ENCODE measurements around the gene CILP. TPM values are rescaled to one million over a fixed set of nuclear protein-coding genes. Genes with fewer than 3 reads are reported as not detected.
"Not testable (repeated sequence)": the region's sequence is repeated elsewhere in the genome, so short reads cannot be mapped to it uniquely, and the experiment has no call there.

The CILP gene
- total RNA-seq, 4 donors from 2014 or later: 40.4 to 166 (median 93.8) TPM

DNA sequence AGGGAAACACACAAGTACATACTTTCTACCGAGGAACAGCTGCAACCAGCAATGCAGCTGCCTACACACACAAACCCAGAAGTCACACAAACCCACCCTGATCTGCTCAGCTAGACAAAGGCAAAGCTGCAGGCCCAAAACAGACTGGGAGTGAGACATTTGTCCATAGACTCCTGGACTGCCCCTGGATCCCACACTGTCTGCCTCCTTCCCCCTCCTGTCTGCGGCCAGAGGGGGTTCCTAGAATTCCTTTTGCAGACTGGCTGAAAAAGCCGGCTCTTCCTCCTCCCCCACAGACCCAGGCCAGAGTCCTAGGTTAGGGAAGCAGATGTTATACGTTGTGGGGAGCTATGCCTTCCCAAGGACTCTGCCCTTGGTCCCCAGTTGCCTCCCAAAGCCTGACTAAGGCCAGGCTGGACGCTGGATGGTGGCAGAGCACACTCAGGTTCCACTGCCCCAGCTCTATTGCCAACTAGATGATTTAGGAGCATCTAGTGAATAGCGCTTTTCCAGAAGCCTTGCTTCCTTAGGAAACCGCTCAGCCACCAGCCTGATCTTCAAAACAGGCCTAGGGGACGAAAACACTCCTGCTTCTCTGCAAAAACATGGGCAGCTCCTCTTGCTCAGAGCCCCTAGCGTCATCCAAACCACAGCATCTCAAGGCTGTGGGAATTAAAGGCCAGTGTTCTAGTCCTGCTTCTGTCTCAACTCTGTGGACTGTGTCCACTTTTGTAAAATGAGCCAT, 37.4 kb upstream of the CILP start:
- Histone ChIP-seq H3K27ac (replicated peaks in 1 of 4) (peak overlapping the region in 1 of 4 donors; percentile 33), H3K4me1 (peaks cover 4 to 27% (median 22%) of the 10 kb centered on the region in 4 donors), H3K27me3 (no peaks in the 10 kb centered on the region), H3K36me3 (peaks cover 0 to 15% (median 4%) of the 10 kb centered on the region in 4 donors), H3K4me3 (no peak overlapping the region), H3K9me3 (no peaks in the 10 kb centered on the region)
- intact Hi-C loops (cut with DNase I): no loop called here
- no peak for DNase-seq (ENCODE audit: extremely low spot score)
- TF ChIP-seq POLR2A (IDR thresholded peaks at IDR 0.05; ENCODE audit: low read depth) (no peak), POLR2AphosphoS5 (IDR thresholded peaks at IDR 0.05) (no peak), EP300 (IDR thresholded peaks at IDR 0.05) (no peak)
- TF ChIP-seq, protein P1, sequence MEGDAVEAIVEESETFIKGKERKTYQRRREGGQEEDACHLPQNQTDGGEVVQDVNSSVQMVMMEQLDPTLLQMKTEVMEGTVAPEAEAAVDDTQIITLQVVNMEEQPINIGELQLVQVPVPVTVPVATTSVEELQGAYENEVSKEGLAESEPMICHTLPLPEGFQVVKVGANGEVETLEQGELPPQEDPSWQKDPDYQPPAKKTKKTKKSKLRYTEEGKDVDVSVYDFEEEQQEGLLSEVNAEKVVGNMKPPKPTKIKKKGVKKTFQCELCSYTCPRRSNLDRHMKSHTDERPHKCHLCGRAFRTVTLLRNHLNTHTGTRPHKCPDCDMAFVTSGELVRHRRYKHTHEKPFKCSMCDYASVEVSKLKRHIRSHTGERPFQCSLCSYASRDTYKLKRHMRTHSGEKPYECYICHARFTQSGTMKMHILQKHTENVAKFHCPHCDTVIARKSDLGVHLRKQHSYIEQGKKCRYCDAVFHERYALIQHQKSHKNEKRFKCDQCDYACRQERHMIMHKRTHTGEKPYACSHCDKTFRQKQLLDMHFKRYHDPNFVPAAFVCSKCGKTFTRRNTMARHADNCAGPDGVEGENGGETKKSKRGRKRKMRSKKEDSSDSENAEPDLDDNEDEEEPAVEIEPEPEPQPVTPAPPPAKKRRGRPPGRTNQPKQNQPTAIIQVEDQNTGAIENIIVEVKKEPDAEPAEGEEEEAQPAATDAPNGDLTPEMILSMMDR (IDR thresholded peaks at IDR 0.05): no peak
- WGBS: 82% methylated on average over 7 of the region's 9 CpGs

DNA sequence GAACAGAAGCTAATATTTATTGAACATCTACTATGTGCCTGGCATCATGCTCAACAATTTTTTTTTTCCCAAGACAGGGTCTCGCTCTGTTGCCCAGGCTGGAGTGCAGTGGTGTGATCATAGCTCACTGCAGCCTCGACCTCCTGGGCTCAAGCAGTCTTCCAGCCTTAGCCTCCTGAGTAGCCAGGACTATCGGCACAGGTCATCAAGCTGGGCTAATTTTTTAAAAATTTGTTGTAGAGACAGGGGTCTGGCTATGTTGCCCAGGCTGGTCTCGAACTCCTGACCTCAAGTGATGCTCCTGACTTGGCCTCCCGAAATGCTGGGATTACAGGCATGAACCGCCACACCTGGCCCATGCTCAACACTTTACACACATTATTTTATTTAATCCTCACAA, 35.7 kb upstream of the CILP start:
- intact Hi-C loops (cut with DNase I): no loop called here
- peaks cover 0 to 15% (median 4%) of the 10 kb centered on the region in 4 donors for H3K36me3 ChIP-seq
- H3K9me3 ChIP-seq: no peaks in the 10 kb centered on the region
- H3K4me3 ChIP-seq: no peak overlapping the region
- no peak for DNase-seq (ENCODE audit: extremely low spot score)
- no peaks in the 10 kb centered on the region for H3K27me3 ChIP-seq
- peaks cover 4 to 27% (median 22%) of the 10 kb centered on the region in 4 donors for H3K4me1 ChIP-seq
- 96% methylated on average over 6 of the region's 6 CpGs for WGBS
- H3K27ac ChIP-seq (replicated peaks in 1 of 4): no peak overlapping the region
- TF ChIP-seq POLR2A (IDR thresholded peaks at IDR 0.05; ENCODE audit: low read depth): no peak
- TF ChIP-seq POLR2AphosphoS5 (IDR thresholded peaks at IDR 0.05): no peak
- TF ChIP-seq, protein P1 (IDR thresholded peaks at IDR 0.05): no peak
- no peak for TF ChIP-seq EP300 (IDR thresholded peaks at IDR 0.05)

DNA sequence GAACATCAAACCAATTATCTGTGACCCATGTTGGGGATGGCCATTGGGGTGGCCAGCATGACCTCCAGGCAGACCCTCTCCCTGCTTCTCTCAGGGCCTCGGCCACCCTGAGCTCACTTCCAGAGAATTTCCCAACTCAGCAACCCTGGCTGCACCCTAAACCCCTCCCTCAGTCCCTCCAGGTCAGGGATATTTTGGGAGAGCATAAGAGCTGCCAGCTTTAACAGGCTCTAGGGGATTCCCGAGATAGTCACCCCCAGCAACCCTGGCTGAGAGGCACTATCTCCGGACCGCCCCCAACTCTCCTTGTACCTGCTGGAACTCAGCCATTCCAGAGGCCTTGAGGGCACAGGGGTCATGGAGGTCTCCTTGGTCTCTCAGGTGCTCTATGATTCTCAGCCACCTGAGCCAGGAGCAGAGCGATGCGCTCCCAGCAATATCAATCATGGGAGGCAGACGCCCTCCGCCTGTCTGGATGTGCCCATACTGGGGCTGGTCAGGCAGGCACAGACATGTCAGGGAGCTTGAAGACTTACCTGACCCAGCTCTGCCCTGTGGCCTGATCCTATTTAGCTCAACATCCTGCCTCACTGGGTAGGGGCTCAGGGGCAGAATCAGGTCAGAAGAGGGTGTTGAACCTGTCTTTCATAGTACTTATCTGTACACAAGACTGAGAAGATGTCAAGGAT, 34.9 kb upstream of the CILP start:
- no peak overlapping the region for H3K4me3 ChIP-seq
- intact Hi-C loops (cut with DNase I): no loop called here
- no peak for DNase-seq (ENCODE audit: extremely low spot score)
- no peaks in the 10 kb centered on the region for H3K27me3 ChIP-seq
- H3K4me1 ChIP-seq: peaks cover 4 to 27% (median 22%) of the 10 kb centered on the region in 4 donors
- TF ChIP-seq, protein P1 (IDR thresholded peaks at IDR 0.05): no peak
- TF ChIP-seq POLR2AphosphoS5 (IDR thresholded peaks at IDR 0.05): no peak
- WGBS: 32% methylated on average over 2 of the region's 8 CpGs
- peak overlapping the region; percentile 29 to 63 (median 46) for H3K27ac ChIP-seq (replicated peaks in 1 of 4)
- H3K36me3 ChIP-seq: peaks cover 0 to 15% (median 4%) of the 10 kb centered on the region in 4 donors
- H3K9me3 ChIP-seq: no peaks in the 10 kb centered on the region

DNA sequence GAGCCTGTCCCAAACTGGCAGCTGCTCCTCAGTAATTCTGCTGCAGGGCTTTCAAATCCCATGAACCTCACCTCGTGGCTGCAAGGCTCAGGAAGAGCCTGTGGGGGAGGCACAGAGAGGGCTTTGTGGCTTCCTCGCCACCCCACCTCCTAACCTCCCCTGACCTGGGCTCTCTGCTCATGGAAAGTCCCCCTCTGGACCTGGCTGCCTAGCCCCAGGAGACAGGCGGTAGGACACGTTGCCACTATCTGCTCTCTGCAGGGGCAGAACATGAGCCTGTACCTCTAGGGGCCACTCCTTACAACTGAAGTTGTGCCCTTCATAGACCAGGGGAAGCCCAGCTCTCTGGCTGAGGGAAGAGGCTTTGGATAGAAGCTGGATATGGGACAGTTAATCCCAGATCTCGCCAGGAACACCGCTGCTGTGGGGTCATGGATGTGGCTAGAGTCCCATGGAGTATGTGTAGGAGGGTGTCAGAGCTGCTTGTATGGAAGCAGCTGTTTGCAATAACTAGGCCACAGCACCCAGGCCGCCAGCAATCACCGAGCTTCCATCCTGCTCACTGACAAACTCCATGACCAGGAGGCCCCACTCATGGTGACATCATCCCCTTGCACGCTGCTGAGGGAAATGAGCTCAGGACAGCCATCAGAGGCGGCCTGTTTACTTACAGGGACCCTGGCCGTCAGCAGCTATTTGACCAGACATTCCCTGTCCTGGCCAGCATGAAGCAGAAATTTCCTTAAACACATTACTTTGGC, 34.0 kb upstream of the CILP start:
- Histone ChIP-seq H3K4me1 (peaks cover 4 to 27% (median 22%) of the 10 kb centered on the region in 4 donors), H3K9me3 (no peaks in the 10 kb centered on the region), H3K27me3 (no peaks in the 10 kb centered on the region), H3K27ac (replicated peaks in 1 of 4) (peak overlapping the region; percentile 40 to 63 (median 46)), H3K36me3 (peaks cover 0 to 15% (median 2%) of the 10 kb centered on the region in 4 donors), H3K4me3 (no peak overlapping the region)
- TF ChIP-seq POLR2A (IDR thresholded peaks at IDR 0.05; ENCODE audit: low read depth): no peak
- peak in 1 of 2 donors; percentile 27 for TF ChIP-seq POLR2AphosphoS5 (IDR thresholded peaks at IDR 0.05)
- peak; percentile 93 for DNase-seq (ENCODE audit: extremely low spot score)
- 68% methylated on average over 5 of the region's 11 CpGs for WGBS
- intact Hi-C loops (cut with DNase I): no loop called here

DNA sequence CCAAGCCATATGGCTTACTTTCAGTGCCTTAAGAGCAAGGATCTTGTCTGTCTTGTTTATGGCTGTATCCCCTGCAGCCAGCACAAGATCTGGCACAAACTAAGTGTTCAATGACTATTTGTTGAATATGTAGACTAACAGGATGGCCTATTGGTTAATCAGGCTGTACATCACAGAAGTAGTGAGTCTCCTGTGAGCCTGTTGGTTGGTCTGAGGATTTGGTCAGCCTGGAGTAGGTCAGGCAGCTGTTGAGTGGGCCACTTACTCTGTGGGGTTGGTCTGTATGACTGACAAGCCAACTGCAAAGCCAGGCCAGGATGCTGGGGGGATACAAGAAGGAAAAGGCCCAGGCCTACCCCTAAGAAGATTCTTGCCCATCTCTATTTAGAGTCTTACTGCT, 33.4 kb upstream of the CILP start:
- no peak for DNase-seq (ENCODE audit: extremely low spot score)
- no peak for TF ChIP-seq POLR2AphosphoS5 (IDR thresholded peaks at IDR 0.05)
- TF ChIP-seq EP300 (IDR thresholded peaks at IDR 0.05): no peak
- TF ChIP-seq, protein P1 (IDR thresholded peaks at IDR 0.05): no peak
- no peak for TF ChIP-seq POLR2A (IDR thresholded peaks at IDR 0.05; ENCODE audit: low read depth)
- intact Hi-C loops (cut with DNase I): no loop called here
- peak overlapping the region in 3 of 4 donors; percentile 40 to 63 (median 51) for H3K27ac ChIP-seq (replicated peaks in 1 of 4)
- no peak overlapping the region for H3K4me3 ChIP-seq
- H3K36me3 ChIP-seq: peaks cover 0 to 15% (median 2%) of the 10 kb centered on the region in 4 donors
- no peaks in the 10 kb centered on the region for H3K9me3 ChIP-seq
- no peaks in the 10 kb centered on the region for H3K27me3 ChIP-seq
- H3K4me1 ChIP-seq: peaks cover 4 to 27% (median 20%) of the 10 kb centered on the region in 4 donors

DNA sequence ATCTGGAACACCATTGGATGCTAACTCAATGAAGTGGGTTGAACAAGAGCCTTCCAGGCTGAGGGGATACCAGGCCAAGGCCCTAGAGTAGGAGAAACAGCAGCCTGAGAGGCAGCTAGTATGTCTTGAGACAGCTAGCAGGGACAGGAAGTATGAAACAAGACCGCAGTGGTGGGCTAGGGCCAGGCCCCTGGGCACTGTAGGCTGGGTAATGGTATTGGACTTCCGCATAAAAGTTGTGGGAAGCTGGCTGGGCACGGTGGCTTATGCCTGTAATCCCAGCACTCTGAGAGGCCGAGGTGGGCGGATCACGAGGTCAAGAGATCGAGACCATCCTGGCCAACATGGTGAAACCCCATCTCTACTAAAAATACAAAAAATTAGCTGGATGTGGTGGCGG, 25.2 kb upstream of the CILP start:
- H3K27ac ChIP-seq (replicated peaks in 1 of 4); H3K27me3 ChIP-seq; H3K9me3 ChIP-seq; H3K4me1 ChIP-seq; H3K4me3 ChIP-seq; DNase-seq (ENCODE audit: extremely low spot score); intact Hi-C loops (cut with DNase I); H3K36me3 ChIP-seq: not testable (repeated sequence)
- 98% methylated on average over 8 of the region's 8 CpGs for WGBS

Measured in esophagus muscularis mucosa (tissue), 4 donors.